Epithelial cell of proximal tubule (primary cell): ENCODE measurements around the gene SULF2. TPM values are rescaled to one million over a fixed set of nuclear protein-coding genes. Genes with fewer than 3 reads are reported as not detected.
"Not testable (repeated sequence)": the region's sequence is repeated elsewhere in the genome, so short reads cannot be mapped to it uniquely, and the experiment has no call there.

ENCODE experiments used
- DNase-seq: peaks from one replicate; pipeline ENCODE4 v3.0.0-alpha.2; 2011; ENCODE audit warnings: low read depth
- H3K4me3 ChIP-seq: 2 replicates; pipeline ENCODE4 v1.5.1; 2011; ENCODE audit warnings: low read depth, mild to moderate bottlenecking, low read length
- total RNA-seq: library from RNA; depleted of rRNA; stranded (reverse); fragments of >200 nt; gene quantifications from 2 replicates; pipeline ENCODE4 v1.2.3, GENCODE V29; 2015
- TF ChIP-seq, protein P1 (sequence below): conservative IDR thresholded peaks from 2 replicates; pipeline ENCODE4 v1.5.1; 2012; ENCODE audit warnings: low read depth, mild to moderate bottlenecking, low read length

The SULF2 gene
- total RNA-seq, 1 donor from 2014 or later: 20.4 TPM

DNA sequence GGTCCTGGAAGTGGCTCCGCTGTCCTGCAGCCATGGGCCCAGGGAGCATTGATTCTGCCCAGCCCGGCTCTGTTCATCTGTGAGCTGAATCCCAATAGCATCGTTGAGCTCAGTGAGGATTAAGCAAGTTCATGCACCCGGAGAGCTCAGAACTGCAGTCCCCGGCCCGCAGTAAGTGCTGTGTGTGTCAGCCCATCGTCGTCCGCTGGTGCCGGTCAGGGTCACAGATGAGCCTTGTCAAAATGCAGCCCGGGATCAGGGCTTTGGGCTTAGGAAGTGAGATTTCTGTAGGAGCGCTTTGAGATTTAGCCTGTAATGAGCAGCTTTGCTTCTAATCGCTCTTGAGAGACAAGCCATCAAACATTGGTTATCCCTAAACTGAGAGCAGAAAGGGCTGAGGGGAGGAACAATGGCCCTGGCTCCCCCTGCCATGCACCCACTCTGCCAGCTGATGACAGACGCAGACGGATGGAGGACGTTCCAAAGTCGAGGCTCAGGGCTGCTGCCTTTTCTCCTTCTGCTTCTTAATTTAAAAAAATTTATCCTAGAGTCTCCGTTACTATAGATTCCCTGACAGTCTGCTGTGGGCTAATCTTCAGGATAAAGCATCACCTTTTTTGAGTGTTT, 25.6 kb upstream of the SULF2 start:
- DNase-seq: no peak
- no peak overlapping the region for H3K4me3 ChIP-seq
- TF ChIP-seq, protein P1, sequence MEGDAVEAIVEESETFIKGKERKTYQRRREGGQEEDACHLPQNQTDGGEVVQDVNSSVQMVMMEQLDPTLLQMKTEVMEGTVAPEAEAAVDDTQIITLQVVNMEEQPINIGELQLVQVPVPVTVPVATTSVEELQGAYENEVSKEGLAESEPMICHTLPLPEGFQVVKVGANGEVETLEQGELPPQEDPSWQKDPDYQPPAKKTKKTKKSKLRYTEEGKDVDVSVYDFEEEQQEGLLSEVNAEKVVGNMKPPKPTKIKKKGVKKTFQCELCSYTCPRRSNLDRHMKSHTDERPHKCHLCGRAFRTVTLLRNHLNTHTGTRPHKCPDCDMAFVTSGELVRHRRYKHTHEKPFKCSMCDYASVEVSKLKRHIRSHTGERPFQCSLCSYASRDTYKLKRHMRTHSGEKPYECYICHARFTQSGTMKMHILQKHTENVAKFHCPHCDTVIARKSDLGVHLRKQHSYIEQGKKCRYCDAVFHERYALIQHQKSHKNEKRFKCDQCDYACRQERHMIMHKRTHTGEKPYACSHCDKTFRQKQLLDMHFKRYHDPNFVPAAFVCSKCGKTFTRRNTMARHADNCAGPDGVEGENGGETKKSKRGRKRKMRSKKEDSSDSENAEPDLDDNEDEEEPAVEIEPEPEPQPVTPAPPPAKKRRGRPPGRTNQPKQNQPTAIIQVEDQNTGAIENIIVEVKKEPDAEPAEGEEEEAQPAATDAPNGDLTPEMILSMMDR: no peak

DNA sequence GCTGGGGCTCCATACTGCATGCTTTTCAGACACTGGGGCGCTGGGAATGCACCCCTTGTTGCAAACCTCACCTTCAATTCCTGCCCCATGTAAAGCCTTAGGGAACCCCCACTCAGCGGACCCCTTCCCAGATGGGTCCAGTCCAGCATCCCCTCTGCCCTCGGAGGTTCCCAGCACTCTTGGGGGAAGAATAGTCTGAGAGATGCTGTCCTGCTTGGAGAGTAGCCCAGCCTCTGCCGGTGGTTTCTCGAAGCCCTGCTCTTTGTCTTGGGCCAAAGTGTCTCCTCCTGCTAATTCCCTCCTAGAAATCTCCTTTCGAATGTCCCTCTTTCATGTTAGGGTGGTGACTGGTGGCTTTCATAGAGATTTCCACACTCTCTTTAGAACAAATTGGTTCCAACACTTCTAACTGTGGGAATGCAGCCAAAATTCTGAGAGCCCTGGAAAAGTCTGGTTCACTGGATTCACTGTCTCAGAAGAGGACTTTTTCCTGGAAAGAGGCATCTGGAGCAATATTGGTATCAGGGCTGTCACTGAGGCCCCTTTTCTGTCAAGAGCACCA, 24.9 kb upstream of the SULF2 start:
- DNase-seq: no peak
- TF ChIP-seq, protein P1: no peak
- H3K4me3 ChIP-seq: no peak overlapping the region

DNA sequence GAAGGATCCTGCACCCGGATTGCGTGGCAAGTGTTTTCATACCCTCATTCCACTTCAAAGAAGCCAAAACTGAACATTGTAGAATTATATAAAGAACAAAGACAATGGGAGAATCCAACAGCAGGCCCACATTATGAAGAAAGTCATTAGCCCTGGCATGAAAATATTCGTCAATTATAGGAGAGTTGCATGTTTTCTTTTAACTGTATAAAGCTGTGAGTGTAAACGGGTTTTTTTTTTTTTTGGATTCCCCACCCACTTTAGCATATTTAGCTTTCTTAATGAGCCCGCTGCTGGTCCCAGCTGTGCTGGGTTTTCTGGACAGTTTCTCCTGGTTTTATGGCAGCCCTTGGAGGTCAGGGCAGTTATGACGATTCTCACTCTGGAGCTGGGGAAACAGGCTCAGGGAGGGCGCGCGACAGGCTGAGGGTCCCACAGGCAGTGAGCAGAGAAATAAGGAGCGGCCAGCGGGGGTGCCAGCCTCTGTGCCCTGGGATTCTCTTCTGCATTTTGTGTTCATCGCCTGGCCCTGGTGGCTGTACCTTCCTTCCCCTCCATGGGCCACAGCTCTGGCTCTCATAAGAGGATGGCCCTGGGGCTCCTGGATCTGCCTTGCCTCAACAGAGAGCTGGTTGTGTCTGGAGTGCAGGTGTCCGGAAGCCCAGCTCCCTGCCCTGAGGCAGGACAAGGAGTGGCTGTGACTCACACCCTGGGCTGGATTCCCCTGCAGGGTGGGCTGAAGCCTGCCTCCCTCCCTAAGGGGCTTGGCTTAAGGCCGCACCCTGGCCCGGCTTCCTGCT, 24.1 kb upstream of the SULF2 start:
- H3K4me3 ChIP-seq: no peak overlapping the region
- TF ChIP-seq, protein P1: no peak
- no peak for DNase-seq

DNA sequence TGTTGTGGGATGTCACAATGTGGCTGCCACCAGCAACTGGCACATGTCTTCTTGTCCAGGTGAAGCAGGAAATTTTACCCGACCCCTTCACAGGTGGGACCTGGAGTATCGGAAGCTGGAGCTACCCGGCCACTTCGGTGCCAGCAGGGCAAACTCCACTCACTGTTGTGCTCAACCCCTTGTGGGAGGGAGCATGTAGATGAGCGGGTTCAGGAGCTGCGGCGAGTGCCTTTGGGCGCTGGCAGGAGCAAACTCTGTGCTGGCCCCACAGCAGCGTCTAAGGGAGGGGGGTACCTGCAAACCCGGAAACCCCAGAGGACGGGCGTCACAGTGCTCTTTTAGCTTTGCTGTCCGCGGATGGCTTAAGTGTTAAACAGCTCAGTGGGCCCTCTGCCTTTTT, 20.7 kb upstream of the SULF2 start:
- TF ChIP-seq, protein P1: no peak
- H3K4me3 ChIP-seq: no peak overlapping the region
- no peak for DNase-seq

DNA sequence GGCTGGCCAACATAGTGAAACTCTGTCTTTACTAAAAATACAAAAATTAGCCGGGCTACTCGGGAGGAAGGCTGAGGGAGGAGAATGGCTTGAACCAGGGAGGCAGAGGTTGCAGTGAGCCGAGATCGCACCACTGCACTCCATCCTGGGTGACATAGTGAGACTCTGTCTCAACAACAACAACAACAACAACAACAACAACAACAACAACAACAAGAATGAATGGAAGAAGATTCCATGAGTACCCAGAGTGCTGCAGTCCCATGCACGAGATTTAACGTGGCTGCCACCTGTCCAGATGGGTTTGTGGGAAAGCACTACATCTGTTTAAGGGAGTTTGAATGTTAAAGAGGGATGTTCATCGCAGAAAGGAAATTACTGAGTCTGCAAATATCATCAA, 19.7 kb upstream of the SULF2 start:
- DNase-seq, H3K4me3 ChIP-seq: not testable (repeated sequence)

DNA sequence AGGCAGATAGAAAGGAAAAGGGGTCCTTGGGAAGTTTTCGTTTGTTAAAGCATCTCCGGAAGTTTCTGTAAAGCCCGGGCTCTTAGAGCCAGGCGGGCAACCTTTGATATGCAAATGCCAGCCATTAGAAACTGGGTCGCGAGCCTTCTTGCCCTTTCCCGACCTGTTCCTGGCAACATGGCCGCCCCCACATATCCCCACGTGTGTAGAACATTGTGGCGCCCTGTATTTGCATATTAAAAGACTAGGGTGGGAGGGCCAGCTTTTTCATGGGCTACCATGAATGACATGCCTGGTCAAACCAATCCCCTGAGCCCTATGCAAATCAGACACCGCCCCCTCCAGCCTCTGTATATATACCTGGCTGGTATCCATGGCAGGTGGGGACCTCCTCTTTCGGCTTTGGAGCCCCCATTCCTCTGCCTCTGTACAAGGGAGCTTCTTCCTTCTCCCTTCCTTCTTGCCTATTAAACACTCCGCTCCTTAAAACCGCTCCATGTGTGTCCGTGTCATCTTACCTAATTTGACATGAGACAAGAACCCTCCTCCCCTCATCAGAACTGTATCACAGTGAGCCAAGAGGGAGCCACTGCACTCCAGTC, 19.0 kb upstream of the SULF2 start:
- DNase-seq, H3K4me3 ChIP-seq: not testable (repeated sequence)

DNA sequence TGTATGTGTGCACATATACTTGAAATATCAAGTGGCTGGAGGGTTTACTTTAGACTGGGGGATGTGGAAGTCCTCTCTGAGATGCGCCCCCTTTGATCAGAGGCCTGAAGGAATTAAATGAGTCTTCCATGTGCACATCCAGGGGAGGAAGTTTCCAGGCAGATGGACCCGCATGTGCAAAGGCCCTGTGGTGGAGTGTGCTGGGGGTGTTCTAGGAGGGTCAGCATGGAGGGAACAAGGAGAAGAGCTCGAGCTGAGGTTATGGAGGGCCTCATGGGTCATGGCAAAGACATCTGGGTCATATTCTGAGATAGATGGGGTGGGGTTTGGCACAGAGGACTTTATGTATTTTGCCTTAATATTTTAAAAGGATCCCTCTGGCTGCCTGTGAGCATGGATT, 17.7 kb upstream of the SULF2 start:
- DNase-seq: no peak
- TF ChIP-seq, protein P1: no peak
- H3K4me3 ChIP-seq: no peak overlapping the region
